GM18951 (cell line): Measurements from ENCODE around the gene PCIF1.

Experiments used
- POLR2A ChIP-seq: IDR thresholded peaks from 4 replicates; pipeline ENCODE4 v1.6.1; 2011; ENCODE audit warnings: mild to moderate bottlenecking; ENCODE audit not compliant: insufficient read length, insufficient read depth; ENCODE audit errors: extremely low read depth
- in situ Hi-C: fragments of 300-500 bp; cut with MboI; formaldehyde crosslinking; loops from one replicate; pipeline ENCODE4 v1.12.0; 2022; ENCODE audit warnings: low sequenced_read_pairs, mixed read lengths, inconsistent platforms; ENCODE audit not compliant: unreplicated experiment

PCIF1 gene

DNA sequence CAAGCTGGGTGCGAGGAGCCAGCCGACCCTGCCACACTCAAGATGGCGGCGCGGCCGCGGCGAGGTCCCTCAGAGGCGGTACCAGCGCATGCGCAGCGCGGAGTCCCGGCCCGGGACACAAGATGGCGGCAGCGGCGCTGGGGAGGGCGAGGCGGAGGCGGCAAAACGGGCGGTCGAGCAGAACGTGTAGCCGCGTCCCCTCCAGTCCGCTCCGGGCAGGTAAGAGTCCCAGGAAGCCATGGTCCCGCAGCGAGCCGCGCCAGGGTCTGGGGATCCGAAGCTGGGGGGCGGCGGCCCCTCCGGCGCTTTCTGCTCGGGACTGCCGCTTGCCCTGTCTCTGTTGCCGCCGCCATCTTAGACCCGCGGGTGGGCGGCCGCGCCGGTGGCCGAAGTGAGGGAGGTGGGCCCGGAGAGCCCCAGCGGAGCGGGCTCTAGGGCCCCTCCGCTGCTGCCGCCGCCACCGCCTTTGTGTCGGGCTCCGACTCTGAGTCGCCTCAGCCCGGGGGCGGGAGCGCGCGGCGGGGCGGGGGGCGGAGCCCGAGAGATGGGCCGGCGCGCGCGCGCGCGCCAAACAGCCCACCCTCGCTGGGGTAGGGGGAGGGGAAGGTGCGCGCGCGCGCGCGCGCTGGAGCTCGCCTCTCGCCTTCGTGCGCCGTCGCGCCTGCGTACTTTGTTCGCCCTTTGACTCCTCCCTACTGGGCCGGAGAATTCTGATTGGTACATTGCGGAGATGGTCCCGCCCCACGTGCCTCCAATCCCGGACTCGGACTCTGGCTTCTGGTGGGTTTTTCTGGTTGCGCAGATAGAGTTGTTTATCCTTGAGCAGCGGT, at the start of gene PCIF1:
Gene PCIF1, plus strand, starts transcription at position 98 of the 830 bp plus-strand sequence. CDS start 4,317 bp downstream, outside the sequence.
- in situ Hi-C loops: no loop called here
- peak; percentile 90 for TF ChIP-seq POLR2A

DNA sequence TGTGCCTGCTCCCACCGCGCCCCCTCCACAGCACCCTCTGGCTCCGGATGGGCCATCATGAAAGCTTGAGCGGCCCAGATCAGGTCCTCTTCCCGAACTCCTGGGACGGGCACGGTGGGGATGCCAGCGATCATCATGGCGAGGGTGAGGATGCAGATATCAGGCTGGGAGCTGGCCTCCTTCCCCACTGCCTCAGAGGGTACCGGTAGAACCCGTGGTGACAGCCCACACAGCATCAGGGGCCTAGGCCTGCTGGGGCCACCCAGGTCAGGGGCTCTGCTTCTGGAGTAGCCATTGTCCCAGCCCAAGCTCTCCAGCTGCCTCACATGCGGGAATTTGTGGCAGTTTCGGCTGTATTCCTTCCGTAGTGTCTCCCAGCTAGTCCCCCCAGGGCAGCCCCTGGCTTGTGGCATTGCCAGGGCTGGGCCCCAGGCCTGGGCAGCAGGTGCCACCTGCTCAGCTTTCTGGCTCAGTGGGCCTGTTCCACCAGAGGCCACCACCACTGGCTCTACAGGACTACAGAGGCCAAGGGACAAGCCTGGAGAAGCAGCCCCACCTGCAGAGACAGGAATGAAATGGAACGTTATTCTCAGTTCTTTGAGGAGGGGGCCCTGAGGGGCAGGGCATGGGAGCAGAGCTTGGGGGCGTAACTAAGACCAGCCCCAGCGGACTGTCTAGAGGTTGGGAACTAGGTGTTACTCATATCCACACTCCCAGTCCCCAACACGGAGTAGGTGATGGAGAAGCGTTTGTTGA, 47.7 kb upstream of the PCIF1 start:
- no peak for TF ChIP-seq POLR2A
- in situ Hi-C loops: no loop called here

DNA sequence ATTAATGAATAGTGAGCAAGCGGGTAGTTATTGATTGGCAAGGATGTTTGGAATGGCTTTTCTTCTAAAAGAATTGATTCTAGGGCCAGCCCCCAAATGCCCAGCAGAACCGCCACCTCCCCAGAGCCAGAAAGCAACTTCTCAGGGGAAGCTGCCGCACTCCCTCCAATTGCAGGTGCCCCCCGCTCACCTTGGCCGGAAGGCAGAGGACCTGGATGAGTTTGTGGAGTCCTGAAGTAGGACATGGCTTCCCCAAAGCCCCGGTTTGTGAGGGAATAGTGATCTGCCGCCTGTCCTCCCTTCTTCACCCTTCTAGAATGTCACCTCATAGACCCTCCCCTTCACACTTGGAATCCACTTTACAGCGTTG, 47.2 kb upstream of the PCIF1 start, which contains the start of gene SPATA25:
Gene SPATA25, minus strand, starts transcription at position 277 of the 370 bp plus-strand sequence. Its CDS starts 32 bp downstream, at position 245.
- TF ChIP-seq POLR2A: no peak
- in situ Hi-C loops: no loop called here

DNA sequence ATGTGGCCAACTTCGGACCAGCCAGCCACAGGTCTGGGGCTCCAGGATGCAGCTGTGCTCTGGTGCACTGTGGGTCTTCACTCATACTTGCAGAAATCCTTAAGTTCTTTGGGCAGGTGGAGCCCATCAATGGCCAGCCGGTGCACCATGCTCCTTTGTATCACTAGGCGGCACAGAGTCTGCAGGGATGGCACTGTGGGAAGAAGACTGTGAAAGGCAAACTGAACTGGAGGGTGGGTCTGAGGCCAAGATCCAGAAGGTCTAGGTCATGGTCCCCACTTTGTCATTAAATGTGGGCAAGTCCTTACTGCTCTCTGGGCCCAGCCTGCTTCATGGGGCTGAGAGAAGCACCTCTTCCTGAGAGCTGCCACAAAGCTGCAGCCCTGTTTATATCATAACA, 45.8 kb upstream of the PCIF1 start:
- in situ Hi-C loops: no loop called here
- TF ChIP-seq POLR2A: no peak

DNA sequence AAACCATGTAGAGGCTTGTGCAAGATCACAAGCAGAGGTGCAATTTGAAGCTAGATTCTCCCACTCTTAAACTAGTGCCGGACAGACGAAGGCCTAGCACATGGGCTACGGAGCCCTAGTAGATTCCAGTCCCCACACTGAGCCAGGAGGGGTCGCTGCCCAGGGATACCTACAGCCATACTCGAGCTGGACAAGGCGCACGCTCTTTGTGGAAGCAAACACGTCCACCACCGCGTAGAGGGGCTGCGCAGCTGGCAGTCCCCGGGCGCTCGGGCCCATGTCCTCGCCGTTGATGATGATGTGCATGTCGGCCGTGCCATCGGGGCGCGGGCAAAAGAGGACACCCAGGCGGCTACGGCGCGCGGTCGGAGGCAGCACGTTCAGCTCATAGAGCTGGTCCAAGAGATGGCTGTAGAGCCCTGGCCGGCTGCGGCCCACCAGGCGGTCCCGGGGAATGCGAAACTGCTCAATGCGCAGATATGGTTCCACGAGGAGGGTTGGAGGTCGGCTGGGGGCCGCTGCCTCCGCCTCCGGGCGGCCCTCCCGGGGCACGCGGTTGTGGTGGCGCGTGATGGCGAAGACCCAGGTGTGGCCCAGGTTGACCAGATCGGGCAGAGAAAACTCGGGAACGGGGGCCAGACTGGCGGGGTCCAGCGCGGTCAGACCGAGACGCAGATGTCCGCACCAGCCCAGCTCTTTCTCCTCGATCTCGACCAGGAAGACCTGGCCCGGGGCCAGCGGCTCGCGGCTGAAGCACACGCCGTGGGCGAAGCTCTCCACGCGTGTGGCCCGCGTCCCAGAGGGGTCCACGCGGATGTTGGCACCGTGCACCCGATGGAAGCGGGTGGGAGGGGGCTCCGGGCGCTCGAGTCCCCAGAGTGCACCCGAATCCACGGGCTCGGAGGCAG, 44.2 kb upstream of the PCIF1 start:
- in situ Hi-C loops: no loop called here

DNA sequence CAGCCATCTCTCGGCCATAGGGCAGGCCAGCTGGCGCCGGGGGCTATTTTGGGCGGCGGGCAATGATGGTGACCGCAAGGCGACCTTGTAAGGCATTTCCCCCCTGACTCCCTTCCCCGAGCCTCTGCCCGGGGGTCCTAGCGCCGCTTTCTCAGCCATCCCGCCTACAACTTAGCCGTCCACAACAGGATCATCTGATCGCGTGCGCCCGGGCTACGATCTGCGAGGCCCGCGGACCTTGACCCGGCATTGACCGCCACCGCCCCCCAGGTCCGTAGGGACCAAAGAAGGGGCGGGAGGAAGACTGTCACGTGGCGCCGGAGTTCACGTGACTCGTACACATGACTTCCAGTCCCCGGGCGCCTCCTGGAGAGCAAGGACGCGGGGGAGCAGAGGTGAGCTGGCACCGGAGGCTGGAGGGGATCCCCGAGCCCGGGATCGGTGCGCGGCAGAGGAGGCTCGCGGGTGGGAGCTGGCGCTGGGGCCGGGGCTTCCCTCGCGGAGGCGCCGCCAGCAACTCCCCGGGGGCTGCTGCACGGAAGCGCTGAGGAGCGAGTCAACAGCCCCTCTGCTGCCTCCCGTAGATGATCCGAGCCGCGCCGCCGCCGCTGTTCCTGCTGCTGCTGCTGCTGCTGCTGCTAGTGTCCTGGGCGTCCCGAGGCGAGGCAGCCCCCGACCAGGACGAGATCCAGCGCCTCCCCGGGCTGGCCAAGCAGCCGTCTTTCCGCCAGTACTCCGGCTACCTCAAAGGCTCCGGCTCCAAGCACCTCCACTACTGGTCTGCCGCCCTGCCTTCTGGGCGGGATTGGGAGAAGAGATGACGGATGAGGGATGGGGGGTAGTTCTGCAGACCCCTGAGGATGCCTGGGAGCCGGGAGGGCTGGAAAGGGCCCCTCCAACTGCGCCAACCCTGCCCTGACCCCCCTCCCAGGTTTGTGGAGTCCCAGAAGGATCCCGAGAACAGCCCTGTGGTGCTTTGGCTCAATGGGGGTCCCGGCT, 43.2 kb upstream of the PCIF1 start, which contains the start of the genes CTSA and NEURL2:
Gene CTSA, plus strand, starts transcription at position 351 of the 999 bp plus-strand sequence. Its CDS starts 234 bp downstream, at position 585.
Gene NEURL2, minus strand, starts transcription at position 224 of the 999 bp plus-strand sequence. Its CDS starts 217 bp downstream, at position 7.
- peak; percentile 81 for TF ChIP-seq POLR2A
- in situ Hi-C loops: no loop called here

More for the DNA sequence above, 44.2 kb upstream of the PCIF1 start:
- peak; percentile 33 for TF ChIP-seq POLR2A

DNA sequence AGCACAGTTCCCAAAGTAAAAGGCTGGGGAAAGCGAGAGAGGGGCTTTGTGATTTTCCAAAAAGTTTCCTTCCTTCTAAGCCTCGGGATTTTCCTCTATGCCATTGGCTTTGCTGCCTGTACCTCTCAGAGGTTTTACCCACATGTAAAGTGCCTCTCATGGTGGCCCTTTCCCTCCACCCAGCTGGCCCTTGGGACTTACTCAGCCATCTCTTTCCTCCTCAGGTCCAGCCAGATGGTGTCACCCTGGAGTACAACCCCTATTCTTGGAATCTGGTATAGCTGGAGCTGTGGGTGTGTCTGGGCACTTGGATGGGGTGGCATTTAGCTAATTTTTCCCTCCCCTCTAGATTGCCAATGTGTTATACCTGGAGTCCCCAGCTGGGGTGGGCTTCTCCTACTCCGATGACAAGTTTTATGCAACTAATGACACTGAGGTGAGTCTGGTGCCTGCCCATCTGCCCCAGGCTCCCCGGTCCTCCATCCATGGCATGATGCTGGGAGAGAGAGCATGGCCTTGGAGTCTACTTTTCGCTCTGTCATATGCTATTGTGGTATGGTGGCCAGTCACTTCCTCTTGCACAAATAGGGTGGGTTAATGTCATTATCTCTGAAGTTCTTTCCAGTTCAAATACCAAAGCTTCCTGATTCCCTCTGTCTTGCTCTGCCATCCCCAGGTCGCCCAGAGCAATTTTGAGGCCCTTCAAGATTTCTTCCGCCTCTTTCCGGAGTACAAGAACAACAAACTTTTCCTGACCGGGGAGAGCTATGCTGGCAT, 42.2 kb upstream of the PCIF1 start:
- TF ChIP-seq POLR2A: no peak
- in situ Hi-C loops: no loop called here

DNA sequence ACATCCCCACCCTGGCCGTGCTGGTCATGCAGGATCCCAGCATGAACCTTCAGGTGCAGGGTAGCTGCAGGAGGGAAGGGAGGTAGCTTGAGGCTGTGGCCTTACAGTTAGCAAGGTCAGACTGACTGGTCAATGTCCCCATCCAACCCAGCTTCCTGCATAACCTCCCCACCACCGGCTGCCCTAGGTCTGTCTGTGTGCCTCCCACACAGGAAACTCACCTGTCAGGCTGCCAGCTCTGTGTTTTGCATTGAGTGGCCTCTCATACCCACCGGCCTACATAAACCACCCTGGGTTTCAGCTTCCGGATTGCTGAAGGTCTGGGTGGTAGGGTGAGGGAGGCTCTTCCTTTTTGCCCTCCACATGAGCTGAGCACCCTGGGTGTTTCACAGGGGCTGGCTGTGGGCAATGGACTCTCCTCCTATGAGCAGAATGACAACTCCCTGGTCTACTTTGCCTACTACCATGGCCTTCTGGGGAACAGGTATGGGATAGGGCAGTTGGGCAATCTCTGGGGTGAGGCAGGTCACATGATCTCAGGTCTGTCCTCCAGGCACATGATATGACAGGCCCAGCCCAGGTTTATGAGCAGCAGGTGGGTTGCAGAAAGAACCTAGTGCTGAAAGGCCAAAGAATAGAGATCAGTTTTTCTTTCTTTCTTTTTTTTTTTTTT, 41.5 kb upstream of the PCIF1 start:
- no peak for TF ChIP-seq POLR2A
- in situ Hi-C loops: no loop called here

DNA sequence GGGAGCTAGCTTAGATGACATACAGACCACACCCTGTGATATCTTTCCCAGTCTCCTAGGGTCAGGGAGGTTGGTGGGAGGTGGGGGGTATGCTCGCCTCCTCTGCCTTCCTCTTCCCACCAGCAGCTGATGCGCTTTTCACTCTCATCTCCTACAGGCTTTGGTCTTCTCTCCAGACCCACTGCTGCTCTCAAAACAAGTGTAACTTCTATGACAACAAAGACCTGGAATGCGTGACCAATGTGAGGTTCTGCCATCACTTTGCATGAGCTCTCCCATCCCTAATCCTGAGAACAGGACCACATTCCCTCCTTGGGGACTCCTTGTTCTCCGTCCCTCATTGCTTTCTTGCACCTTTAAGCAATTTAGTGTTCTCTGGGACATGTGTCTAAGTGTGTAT, 40.7 kb upstream of the PCIF1 start:
- TF ChIP-seq POLR2A: no peak

DNA sequence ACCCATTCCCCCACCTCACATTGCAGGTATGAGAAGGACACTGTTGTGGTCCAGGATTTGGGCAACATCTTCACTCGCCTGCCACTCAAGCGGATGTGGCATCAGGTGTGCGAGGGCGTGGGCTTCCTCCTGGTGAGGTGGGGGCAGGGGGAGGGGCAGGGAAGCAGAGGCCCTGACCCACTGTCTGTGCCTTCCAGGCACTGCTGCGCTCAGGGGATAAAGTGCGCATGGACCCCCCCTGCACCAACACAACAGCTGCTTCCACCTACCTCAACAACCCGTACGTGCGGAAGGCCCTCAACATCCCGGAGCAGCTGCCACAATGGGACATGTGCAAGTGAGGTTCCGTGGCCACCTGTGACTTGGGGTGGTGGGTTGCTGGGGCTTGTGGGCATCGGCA, 39.7 kb upstream of the PCIF1 start:
- in situ Hi-C loops: no loop called here
- no peak for TF ChIP-seq POLR2A

More for the DNA sequence above, 40.7 kb upstream of the PCIF1 start:
- in situ Hi-C loops: no loop called here

DNA sequence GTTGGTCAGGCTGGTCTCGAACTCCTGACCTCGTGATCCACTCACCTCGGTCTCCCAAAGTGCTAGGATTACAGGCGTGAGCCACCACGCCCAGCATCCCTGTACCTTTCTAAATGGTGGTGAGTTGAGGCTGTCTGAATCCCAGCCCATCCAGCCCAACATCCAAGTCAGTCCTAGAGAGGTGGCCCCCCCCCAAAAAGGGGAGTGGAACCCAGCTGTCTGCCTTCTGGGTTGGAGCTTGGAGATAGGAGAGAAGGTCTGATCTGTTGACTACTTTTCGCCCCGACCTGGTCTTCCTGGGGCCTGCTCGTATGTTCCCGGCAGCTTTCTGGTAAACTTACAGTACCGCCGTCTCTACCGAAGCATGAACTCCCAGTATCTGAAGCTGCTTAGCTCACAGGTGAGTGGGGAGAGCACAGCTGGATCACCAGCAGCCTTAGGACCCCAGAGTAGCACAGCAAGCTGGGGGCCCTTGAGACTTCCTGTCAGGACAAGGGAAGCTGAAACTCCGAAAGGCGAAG, 37.8 kb upstream of the PCIF1 start:
- no peak for TF ChIP-seq POLR2A
- in situ Hi-C loops: no loop called here
